SK-N-SH treated with all-trans-retinoic acid at 6 μM for 48 hours (cell line): ENCODE results near the gene PSMD2.

ENCODE experiments used
- ATAC-seq: fragments of 200-7000 bp; cut with Tn5 transposase; 3 replicates; pipeline ENCODE4 v1.9.1; 2020; ENCODE audit warnings: mild to moderate bottlenecking, moderate library complexity
- BACH2 ChIP-seq: fragments of 250-450 bp; sonication (Bioruptor Pico); IDR thresholded peaks from 2 replicates; pipeline ENCODE4 v1.9.0; 2021; ENCODE audit warnings: mild to moderate bottlenecking, borderline replicate concordance
- CSDC2 ChIP-seq: fragments of 250-450 bp; sonication (Bioruptor Pico); IDR thresholded peaks from 2 replicates; pipeline ENCODE4 v1.5.0; 2020; ENCODE audit warnings: mild to moderate bottlenecking, moderate library complexity
- ESRRG ChIP-seq: fragments of 250-450 bp; sonication (Bioruptor Pico); IDR thresholded peaks from 2 replicates; pipeline ENCODE4 v1.6.1; 2021; ENCODE audit warnings: mild to moderate bottlenecking
- ISL1 ChIP-seq: fragments of 250-450 bp; sonication (Bioruptor Pico); IDR thresholded peaks from 2 replicates; pipeline ENCODE4 v2.1.2; 2022; ENCODE audit warnings: mild to moderate bottlenecking, moderate library complexity
- OSR1 ChIP-seq: fragments of 250-450 bp; sonication (Bioruptor Pico); IDR thresholded peaks from 2 replicates; pipeline ENCODE4 v1.8.0; 2022; ENCODE audit warnings: moderate library complexity, mild to moderate bottlenecking, inconsistent platforms
- RARB ChIP-seq: fragments of 250-450 bp; sonication (Bioruptor Pico); IDR thresholded peaks from 2 replicates; pipeline ENCODE4 v1.8.0; 2021; ENCODE audit warnings: mild to moderate bottlenecking, moderate library complexity
- SNAI2 ChIP-seq: fragments of 250-450 bp; sonication (Bioruptor Pico); IDR thresholded peaks from 2 replicates; pipeline ENCODE4 v1.5.0; 2020; ENCODE audit warnings: mild to moderate bottlenecking, moderate library complexity
- TOX ChIP-seq: fragments of 250-450 bp; sonication (Bioruptor Pico); IDR thresholded peaks from 2 replicates; pipeline ENCODE4 v1.8.0; 2021; ENCODE audit warnings: mild to moderate bottlenecking, moderate library complexity, borderline replicate concordance
- ZC3H10 ChIP-seq: fragments of 250-450 bp; sonication (Bioruptor Pico); IDR thresholded peaks from 2 replicates; pipeline ENCODE4 v1.5.1; 2021; ENCODE audit warnings: mild to moderate bottlenecking, moderate library complexity
- ZFP30 ChIP-seq: fragments of 450-650 bp; formaldehyde crosslinking; IDR thresholded peaks from 2 replicates; pipeline ENCODE4 v1.5.0; 2022; ENCODE audit warnings: mild to moderate bottlenecking, moderate library complexity
- ZNF565 ChIP-seq: fragments of 450-650 bp; formaldehyde crosslinking; conservative IDR thresholded peaks from 2 replicates; pipeline ENCODE4 v1.5.0; 2020; ENCODE audit warnings: low read depth, mild to moderate bottlenecking, moderate library complexity
- ZNF70 ChIP-seq: fragments of 450-650 bp; formaldehyde crosslinking; IDR thresholded peaks from 2 replicates; pipeline ENCODE4 v1.5.0; 2020; ENCODE audit warnings: mild to moderate bottlenecking, moderate library complexity
- ZNF8 ChIP-seq: fragments of 450-650 bp; formaldehyde crosslinking; IDR thresholded peaks from 2 replicates; pipeline ENCODE4 v1.5.0; 2020; ENCODE audit warnings: mild to moderate bottlenecking, moderate library complexity
- TF ChIP-seq, protein P1 (sequence below): fragments of 250-450 bp; sonication (Bioruptor Pico); IDR thresholded peaks from 2 replicates; pipeline ENCODE4 v1.5.0; 2020; ENCODE audit warnings: mild to moderate bottlenecking, moderate library complexity
- TF ChIP-seq, protein P2 (sequence below): fragments of 250-450 bp; sonication (Bioruptor Pico); IDR thresholded peaks from 2 replicates; pipeline ENCODE4 v1.8.0; 2020; ENCODE audit warnings: mild to moderate bottlenecking, moderate library complexity, borderline replicate concordance
- TF ChIP-seq, protein P3 (sequence below): fragments of 250-450 bp; sonication (Bioruptor Pico); IDR thresholded peaks from 2 replicates; pipeline ENCODE4 v1.5.1; 2021; ENCODE audit warnings: mild to moderate bottlenecking, moderate library complexity

Gene PSMD2

DNA sequence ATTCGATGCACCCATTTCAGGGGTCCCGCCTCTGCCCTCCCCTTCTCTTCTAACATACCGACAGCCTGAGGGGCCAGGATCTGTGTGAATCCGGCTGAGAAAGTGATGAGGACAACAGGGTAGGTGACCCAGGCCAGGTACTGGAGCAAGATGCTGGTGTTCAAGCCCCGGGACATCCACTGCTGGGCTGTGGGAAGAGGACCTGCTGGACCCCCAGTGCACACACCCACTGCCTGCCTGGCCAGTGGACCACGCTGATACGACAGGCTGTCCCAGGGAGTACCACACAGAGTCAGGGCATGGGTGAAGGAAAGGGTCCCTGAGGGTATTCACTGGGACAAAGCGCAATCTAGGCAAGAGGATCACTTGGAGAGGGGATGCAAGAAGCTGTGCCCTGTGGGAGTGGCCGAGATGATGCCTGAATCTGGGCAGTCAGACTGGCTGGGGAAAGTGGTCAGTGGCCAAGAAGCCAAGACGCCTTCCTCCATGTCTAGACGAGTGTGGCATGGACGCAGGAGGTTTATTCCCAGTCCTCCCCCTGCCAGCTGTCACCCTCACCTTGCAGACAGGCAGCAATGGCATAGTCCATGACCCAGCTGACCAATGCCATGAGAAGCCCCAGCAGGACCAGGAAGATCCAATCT, 59.2 kb downstream of the PSMD2 start:
- TF ChIP-seq TOX (CRISPR knock-in tag) (no peak), BACH2 (no peak), ZFP30 (no peak), ZNF8 (CRISPR knock-in tag) (no peak), ZC3H10 (no peak), ISL1 (CRISPR knock-in tag) (no peak), CSDC2 (CRISPR knock-in tag) (no peak), ZNF70 (CRISPR knock-in tag) (no peak), RARB (CRISPR knock-in tag) (no peak), OSR1 (CRISPR knock-in tag) (no peak), ESRRG (no peak), ZNF565 (no peak), SNAI2 (CRISPR knock-in tag) (no peak)
- TF ChIP-seq, protein P1, sequence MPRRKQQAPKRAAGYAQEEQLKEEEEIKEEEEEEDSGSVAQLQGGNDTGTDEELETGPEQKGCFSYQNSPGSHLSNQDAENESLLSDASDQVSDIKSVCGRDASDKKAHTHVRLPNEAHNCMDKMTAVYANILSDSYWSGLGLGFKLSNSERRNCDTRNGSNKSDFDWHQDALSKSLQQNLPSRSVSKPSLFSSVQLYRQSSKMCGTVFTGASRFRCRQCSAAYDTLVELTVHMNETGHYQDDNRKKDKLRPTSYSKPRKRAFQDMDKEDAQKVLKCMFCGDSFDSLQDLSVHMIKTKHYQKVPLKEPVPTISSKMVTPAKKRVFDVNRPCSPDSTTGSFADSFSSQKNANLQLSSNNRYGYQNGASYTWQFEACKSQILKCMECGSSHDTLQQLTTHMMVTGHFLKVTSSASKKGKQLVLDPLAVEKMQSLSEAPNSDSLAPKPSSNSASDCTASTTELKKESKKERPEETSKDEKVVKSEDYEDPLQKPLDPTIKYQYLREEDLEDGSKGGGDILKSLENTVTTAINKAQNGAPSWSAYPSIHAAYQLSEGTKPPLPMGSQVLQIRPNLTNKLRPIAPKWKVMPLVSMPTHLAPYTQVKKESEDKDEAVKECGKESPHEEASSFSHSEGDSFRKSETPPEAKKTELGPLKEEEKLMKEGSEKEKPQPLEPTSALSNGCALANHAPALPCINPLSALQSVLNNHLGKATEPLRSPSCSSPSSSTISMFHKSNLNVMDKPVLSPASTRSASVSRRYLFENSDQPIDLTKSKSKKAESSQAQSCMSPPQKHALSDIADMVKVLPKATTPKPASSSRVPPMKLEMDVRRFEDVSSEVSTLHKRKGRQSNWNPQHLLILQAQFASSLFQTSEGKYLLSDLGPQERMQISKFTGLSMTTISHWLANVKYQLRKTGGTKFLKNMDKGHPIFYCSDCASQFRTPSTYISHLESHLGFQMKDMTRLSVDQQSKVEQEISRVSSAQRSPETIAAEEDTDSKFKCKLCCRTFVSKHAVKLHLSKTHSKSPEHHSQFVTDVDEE (CRISPR knock-in tag): no peak
- TF ChIP-seq, protein P2, sequence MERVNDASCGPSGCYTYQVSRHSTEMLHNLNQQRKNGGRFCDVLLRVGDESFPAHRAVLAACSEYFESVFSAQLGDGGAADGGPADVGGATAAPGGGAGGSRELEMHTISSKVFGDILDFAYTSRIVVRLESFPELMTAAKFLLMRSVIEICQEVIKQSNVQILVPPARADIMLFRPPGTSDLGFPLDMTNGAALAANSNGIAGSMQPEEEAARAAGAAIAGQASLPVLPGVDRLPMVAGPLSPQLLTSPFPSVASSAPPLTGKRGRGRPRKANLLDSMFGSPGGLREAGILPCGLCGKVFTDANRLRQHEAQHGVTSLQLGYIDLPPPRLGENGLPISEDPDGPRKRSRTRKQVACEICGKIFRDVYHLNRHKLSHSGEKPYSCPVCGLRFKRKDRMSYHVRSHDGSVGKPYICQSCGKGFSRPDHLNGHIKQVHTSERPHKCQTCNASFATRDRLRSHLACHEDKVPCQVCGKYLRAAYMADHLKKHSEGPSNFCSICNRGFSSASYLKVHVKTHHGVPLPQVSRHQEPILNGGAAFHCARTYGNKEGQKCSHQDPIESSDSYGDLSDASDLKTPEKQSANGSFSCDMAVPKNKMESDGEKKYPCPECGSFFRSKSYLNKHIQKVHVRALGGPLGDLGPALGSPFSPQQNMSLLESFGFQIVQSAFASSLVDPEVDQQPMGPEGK: no peak
- TF ChIP-seq, protein P3, sequence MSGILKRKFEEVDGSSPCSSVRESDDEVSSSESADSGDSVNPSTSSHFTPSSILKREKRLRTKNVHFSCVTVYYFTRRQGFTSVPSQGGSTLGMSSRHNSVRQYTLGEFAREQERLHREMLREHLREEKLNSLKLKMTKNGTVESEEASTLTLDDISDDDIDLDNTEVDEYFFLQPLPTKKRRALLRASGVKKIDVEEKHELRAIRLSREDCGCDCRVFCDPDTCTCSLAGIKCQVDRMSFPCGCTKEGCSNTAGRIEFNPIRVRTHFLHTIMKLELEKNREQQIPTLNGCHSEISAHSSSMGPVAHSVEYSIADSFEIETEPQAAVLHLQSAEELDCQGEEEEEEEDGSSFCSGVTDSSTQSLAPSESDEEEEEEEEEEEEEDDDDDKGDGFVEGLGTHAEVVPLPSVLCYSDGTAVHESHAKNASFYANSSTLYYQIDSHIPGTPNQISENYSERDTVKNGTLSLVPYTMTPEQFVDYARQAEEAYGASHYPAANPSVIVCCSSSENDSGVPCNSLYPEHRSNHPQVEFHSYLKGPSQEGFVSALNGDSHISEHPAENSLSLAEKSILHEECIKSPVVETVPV (CRISPR knock-in tag): no peak
- TF ChIP-seq, all 23 proteins: peak for 0
- ATAC-seq: no peak
